Stimulated activated CD4-positive, alpha-beta T cell treated with anti-CD3 and anti-CD28 coated beads, Interleukin-1b, Interleukin-23, amount 100 ng/mL, for 48 hours (primary cell): ENCODE data around the gene MYBBP1A.

Source experiments
- DNase-seq: peaks from one replicate; pipeline ENCODE4 v3.0.0-alpha.2; 2020

MYBBP1A gene

DNA sequence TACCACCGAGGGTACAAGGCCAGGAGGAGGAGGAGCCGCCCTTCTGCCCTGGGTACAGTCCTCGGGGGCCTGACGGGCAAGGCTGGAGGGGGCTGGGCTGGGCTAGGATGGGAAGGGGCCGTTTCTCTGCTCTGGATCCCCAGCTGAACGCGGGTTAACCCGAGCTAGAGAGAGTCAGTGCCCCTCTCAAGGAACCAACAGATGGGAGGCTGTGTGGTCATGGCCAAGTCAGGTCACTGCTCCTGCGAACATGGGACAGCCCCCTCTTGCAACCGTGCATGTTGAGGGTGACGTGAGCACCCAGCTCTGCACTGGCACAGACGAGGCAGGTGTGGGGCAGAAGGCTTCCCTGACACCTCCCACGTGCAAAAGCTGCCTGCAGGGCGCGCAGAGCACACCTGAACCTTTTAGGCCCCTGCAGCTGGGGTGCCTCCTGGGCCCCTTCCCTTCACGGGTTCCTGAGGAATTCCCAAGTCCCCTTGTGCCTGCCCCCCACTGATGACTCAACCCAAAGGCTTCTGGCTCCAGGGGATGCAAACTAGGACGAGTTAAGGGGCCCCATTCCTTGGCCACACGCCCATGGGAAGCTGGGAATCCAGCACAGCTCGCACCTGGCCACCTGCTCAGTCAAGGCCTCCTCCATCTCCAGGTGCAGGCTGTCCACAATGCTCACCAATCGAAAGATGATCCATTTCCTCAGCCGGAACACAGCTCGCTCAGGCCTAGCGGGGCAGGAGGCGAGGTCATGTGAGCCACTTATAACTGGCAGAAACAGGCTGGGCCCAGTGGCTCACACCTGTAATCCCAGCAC, 6.3 kb downstream of the MYBBP1A start:
- DNase-seq = no peak

DNA sequence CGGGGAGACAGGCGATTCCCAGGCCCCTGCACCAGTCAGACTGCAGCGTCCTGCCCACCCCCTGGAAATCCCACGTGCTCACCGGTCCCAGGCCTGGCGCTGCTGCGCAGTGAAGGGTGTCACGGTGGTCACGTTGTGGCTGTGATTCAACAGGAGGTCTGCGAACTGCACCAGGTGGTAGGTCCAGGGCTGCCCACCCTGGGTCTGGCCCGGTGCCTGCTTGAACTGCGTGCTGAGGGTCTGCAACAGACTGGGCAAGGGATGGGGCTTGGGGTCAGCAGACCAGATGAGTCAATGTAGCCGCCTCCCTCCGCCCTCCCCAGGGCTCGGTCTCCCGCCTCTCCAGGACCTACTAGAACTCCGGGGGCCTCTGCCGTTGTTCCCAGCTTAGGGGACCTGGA, 7.1 kb downstream of the MYBBP1A start:
- peak; percentile 1 for DNase-seq

GRCh38 chr17:4547118-4547906, 7.9 kb downstream of the MYBBP1A start:
- no peak for DNase-seq

GRCh38 chr17:4545217-4545951, 9.8 kb downstream of the MYBBP1A start:
- DNase-seq = no peak

- DNase-seq = no peak
Measured at GRCh38 chr17:4544951-4545216, 10.3 kb downstream of the MYBBP1A start.

- DNase-seq = no peak
Measured at GRCh38 chr17:4544135-4544950, 10.8 kb downstream of the MYBBP1A start.

GRCh38 chr17:4543557-4544026, 11.6 kb downstream of the MYBBP1A start:
- DNase-seq = no peak

DNA sequence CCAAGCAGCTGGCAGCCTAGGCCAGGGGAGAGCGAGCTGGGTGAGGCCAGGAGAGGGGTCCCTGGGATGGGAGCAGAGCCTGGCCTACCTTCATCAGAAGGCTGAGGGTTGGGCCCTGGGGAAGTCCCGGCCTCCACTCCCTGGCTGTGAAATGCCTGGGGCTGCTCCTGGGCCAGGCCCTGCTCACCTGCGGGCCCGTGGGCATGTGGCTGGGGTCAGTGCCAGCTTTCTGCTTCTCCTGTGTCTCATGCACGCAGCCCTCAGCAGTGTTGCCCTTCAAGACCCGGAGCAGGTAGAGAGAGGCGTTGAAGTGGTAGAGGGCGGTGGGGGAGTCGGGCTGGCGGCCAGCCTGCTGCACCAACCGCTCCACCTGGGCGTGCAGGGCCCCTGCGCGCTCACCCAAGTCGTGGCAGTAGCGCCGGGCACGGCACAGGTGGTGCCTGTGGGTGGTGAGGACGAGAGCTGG, 12.4 kb downstream of the MYBBP1A start:
- no peak for DNase-seq

- DNase-seq = no peak
Measured at GRCh38 chr17:4542003-4542725, 13.0 kb downstream of the MYBBP1A start.

DNA sequence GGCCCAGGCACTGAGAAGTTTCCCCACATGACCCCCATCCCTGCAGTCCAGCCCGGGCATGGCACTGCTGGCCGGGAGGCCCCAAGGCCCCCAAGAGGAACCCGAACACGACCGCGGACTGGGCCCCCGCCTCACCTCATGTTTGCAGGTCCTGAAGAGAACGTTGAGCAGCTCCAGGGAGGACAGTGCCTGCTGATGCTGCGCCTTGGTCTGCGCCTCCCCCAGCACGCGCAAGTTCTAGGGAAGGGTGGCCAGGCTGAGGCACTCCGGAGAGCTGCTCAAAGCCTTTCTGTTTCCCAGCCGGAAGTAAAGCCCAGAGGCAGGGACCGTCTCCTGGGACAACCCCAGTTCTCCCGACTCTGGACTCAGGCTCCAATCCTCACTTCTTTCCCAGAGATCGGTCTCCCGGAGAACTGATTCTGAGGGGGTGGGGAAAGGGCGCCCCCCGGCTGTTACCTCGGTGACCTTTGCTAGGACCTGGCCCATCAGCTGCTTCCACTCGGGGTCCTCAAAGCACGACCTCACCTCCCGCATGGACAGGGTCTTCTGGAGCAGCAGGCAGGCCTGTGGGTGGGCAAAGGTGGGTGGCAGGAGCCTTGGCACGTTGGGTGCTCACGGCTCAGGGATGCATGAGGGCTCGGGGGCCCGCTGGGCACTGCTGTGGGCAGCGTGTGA, 13.7 kb downstream of the MYBBP1A start:
- DNase-seq = no peak

- no peak for DNase-seq
Measured at GRCh38 chr17:4540687-4541327, 14.4 kb downstream of the MYBBP1A start.

GRCh38 chr17:4540224-4540651, 14.9 kb downstream of the MYBBP1A start:
- no peak for DNase-seq

DNA sequence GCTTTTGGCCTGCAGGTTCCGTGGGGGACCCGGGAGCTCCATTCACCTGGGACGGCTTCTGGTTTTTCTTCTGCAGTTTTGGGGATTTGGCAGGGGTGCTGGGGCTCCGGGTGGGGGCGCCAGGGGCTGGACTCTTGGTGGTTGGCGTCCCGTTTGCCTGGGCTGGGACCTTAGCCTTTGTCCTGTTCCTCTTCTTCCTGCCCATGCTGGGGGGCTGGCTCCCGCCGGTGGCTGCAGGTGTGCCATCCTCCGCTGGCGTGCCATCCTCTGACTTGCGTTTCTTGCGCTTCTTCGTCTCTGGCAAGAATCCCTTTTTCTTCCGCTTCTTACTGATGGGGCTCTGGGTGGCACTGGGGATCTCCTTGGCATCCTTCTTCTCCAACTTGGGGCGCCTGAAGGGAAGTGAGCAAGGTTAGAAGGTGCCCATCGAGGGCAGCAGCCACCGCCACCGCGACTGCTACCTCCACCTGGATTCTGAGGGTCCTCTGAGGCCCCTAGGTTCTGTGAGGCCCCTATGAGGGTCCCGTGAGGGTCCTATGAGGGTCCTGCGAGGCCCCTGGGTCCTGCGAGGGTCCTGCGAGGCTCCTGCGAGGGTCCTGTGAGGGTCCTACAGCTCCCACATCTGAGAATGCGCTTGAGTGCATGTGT, 15.5 kb downstream of the MYBBP1A start:
- DNase-seq = no peak

DNA sequence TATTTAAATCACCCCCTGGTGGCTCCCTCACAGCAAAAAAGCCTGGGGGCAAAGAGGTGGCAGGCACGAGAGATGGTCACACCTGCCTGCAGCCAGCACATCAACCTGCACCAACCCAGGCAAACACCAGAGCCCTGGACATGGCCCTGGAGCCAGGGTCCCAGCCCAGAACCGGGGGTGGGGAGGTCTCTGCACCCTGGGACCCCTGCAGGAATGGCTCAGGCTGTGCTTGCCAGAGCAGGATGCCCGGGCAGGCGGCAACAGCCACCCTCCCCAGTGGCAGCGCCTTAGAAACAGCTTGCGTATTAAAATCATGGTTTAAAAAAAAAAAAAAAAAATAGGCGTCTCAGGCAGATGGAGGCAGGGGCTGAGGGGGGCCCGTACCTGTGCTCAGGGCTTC, 16.2 kb downstream of the MYBBP1A start:
- DNase-seq = no peak

- DNase-seq = no peak
Measured at GRCh38 chr17:4538236-4539002, 16.8 kb downstream of the MYBBP1A start.

DNA sequence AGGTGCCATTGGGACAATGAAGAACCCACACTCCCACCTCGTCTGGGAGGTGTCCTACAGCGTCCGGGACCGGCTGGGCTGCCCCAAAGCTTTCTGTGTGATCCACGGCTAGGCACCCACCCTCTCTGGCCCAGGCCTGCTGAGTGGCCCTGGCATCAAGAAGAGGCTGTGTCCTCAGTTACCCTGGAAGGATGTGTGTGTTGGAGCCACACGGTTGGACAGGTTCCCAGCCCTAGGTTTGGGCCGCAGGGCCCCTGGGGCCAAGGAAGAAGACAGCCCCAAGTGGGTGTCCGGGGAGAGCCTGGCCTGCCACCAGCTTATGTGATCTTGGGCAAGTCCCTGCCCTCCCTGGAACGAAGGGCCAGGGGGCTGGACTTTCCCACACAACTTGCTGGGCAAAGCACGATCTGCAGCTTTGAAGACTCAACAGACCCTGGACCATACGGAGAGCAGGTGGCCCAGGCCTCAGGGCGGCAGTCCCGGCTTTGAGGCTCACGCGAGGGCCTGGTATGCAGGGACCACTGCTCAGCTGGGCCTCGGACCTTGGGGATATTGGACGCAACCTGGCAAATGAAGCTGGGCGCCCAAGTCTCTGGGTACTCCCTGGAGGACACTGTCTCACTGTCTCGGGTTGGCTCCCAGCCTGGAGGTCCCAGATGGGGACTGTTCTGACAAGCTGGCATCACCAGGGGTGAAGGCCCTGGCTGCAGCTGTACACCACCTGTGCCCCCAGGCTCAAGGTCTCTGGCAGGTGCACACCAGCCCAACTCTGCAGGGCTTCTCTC, 17.5 kb downstream of the MYBBP1A start:
- no peak for DNase-seq

GRCh38 chr17:4536742-4537411, 18.3 kb downstream of the MYBBP1A start:
- DNase-seq = no peak

GRCh38 chr17:4536259-4536741, 18.9 kb downstream of the MYBBP1A start:
- DNase-seq = no peak
